PC-3 (cell line): ENCODE results near the gene SLC39A11.

ENCODE experiments used
- EZH2 ChIP-seq: fragments of 300-600 bp; sonication (generic); IDR thresholded peaks from one replicate; pipeline ENCODE4 v1.6.1; 2017; ENCODE audit warnings: antibody characterized with exemption, mild to moderate bottlenecking, low read length; ENCODE audit not compliant: unreplicated experiment
- EZH2phosphoT487 ChIP-seq: fragments of 300-600 bp; sonication (generic); IDR thresholded peaks from 2 replicates; pipeline ENCODE4 v1.6.1; 2018; ENCODE audit warnings: mild to moderate bottlenecking, antibody characterized with exemption, low read length, borderline replicate concordance
- TF ChIP-seq, protein P1 (sequence below): fragments of 300-600 bp; sonication (generic); conservative IDR thresholded peaks from 2 replicates; pipeline ENCODE4 v1.5.1; 2017; ENCODE audit warnings: antibody characterized with exemption, low read depth, mild to moderate bottlenecking, low read length

DNA sequence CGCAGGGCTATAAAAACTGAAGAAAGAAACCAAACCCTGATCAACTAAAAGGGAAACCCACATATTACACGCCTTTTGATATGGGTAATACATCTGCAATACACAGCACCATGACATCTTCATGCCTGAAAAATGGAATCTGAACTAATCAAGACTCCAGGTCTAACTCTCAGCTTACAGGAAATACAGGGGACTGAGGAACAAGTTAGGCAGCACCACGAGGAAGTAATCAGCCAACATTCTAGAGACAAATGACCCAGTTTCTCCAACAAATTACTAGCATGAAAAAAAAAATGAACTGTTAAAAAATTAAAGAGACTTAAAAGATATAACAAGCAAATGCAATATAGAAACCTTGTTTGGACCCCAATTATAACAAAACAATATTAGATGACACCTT, 9.1 kb downstream of the SLC39A11 start:
- TF ChIP-seq, protein P1, sequence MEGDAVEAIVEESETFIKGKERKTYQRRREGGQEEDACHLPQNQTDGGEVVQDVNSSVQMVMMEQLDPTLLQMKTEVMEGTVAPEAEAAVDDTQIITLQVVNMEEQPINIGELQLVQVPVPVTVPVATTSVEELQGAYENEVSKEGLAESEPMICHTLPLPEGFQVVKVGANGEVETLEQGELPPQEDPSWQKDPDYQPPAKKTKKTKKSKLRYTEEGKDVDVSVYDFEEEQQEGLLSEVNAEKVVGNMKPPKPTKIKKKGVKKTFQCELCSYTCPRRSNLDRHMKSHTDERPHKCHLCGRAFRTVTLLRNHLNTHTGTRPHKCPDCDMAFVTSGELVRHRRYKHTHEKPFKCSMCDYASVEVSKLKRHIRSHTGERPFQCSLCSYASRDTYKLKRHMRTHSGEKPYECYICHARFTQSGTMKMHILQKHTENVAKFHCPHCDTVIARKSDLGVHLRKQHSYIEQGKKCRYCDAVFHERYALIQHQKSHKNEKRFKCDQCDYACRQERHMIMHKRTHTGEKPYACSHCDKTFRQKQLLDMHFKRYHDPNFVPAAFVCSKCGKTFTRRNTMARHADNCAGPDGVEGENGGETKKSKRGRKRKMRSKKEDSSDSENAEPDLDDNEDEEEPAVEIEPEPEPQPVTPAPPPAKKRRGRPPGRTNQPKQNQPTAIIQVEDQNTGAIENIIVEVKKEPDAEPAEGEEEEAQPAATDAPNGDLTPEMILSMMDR: no peak
- no peak for TF ChIP-seq EZH2
- TF ChIP-seq EZH2phosphoT487: no peak
